Uterus (tissue), 2 donors: ENCODE measurements around the gene RCAN2.

Experiments used
- CTCF ChIP-seq, 4 experiments: fragments of 200-600 bp in 2 of 4; fragments of 450-650 bp in 2 of 4; sonication (generic) in 2 of 4; IDR thresholded peaks; one replicate each; pipeline ENCODE4 v1.5.1; 2016 to 2019; ENCODE audit warnings: antibody characterized with exemption in 4 of 4, mild to moderate bottlenecking in 2 of 4, moderate library complexity in 1 of 4
- POLR2A ChIP-seq, 2 donors: fragments of 450-650 bp; IDR thresholded peaks; one replicate each; pipeline ENCODE4 v1.6.1; 2016; ENCODE audit warnings: antibody characterized with exemption in 2 of 2, mild to moderate bottlenecking in 1 of 2, moderate library complexity in 1 of 2

- no peak for TF ChIP-seq CTCF (IDR thresholded peaks at IDR 0.05)
- no peak for TF ChIP-seq POLR2A (IDR thresholded peaks at IDR 0.05)
These were observed 197.5 kb downstream of the RCAN2 start for GRCh38 chr6:46293641-46294316.
